SK-MEL-5 (cell line): ENCODE results near the gene SPATA46. TPM values are rescaled to one million over a fixed set of nuclear protein-coding genes. Genes with fewer than 3 reads are reported as not detected.

Source experiments
- DNase-seq: peaks from one replicate; pipeline ENCODE4 v3.0.0-alpha.2; 2016; ENCODE audit warnings: low read depth, low spot score
- in situ Hi-C: cut with HindIII; loops from 2 replicates; pipeline ENCODE4 v1.10.0; 2016; ENCODE audit warnings: low sequenced_read_pairs, high pct_unique_total_duplicates, low pct_unique_long_range_greater_than_20kb
- total RNA-seq: library from RNA; depleted of rRNA; stranded (reverse); fragments of >200 nt; shearing (Covaris generic); gene quantifications from 2 replicates; pipeline ENCODE4 v1.2.3, GENCODE V29; 2014

The SPATA46 gene
- total RNA-seq, 1 experiment from 2014 or later, result 0.32 TPM

GRCh38 chr1:162397039-162397448 is 20.4 kb upstream of the SPATA46 start:
- DNase-seq, result peak; percentile 11
- in situ Hi-C loops, result no loop called here

GRCh38 chr1:162396201-162396906 is 19.7 kb upstream of the SPATA46 start:
- in situ Hi-C loops, result no loop called here
- no peak for DNase-seq

GRCh38 chr1:162391790-162392563 is 15.3 kb upstream of the SPATA46 start:
- in situ Hi-C loops, result no loop called here
- DNase-seq, result peak; percentile 61

GRCh38 chr1:162390396-162391185 is 13.9 kb upstream of the SPATA46 start:
- no peak for DNase-seq
- in situ Hi-C loops, result no loop called here

GRCh38 chr1:162389971-162390370 is 13.3 kb upstream of the SPATA46 start:
- DNase-seq, result no peak
- in situ Hi-C loops, result no loop called here

GRCh38 chr1:162389021-162389818 is 12.6 kb upstream of the SPATA46 start:
- in situ Hi-C loops, result no loop called here
- DNase-seq, result no peak

- in situ Hi-C loops, result no loop called here
- no peak for DNase-seq
Observed at GRCh38 chr1:162388615-162389014, 12.0 kb upstream of the SPATA46 start.

- DNase-seq, result no peak
- in situ Hi-C loops, result no loop called here
Observed at GRCh38 chr1:162388083-162388594, 11.5 kb upstream of the SPATA46 start.

- in situ Hi-C loops, result no loop called here
- no peak for DNase-seq
Observed at GRCh38 chr1:162387226-162388082, 10.8 kb upstream of the SPATA46 start.

GRCh38 chr1:162386292-162387225 is 9.9 kb upstream of the SPATA46 start:
- DNase-seq, result no peak
- in situ Hi-C loops, result no loop called here

- DNase-seq, result no peak
- in situ Hi-C loops, result no loop called here
Observed at GRCh38 chr1:162385702-162386101, 9.0 kb upstream of the SPATA46 start.

GRCh38 chr1:162385280-162385623 is 8.6 kb upstream of the SPATA46 start:
- in situ Hi-C loops, result no loop called here

GRCh38 chr1:162384601-162385279 is 8.1 kb upstream of the SPATA46 start:
- no peak for DNase-seq
- in situ Hi-C loops, result no loop called here

More at GRCh38 chr1:162385280-162385623, 8.6 kb upstream of the SPATA46 start:
- DNase-seq, result no peak

- in situ Hi-C loops, result no loop called here
- DNase-seq, result no peak
Observed at GRCh38 chr1:162384116-162384515, 7.5 kb upstream of the SPATA46 start.

- in situ Hi-C loops, result no loop called here
- no peak for DNase-seq
Observed at GRCh38 chr1:162383516-162383915, 6.9 kb upstream of the SPATA46 start.
